HUDEP-2 (cell line): ENCODE measurements around the gene PROM1.

ENCODE experiments used
- DNase-seq, 76 experiments: peaks; one replicate each; lab custom pipeline; 2025; ENCODE audit not compliant: unreplicated experiment in 76 of 76; lab: John Stamatoyannopoulos, UW

PROM1 gene

GRCh38 chr4:16110199-16110598 is 26.4 kb upstream of the PROM1 start:
- no peak for DNase-seq

- DNase-seq: no peak
Observed at GRCh38 chr4:16109256-16109655, 25.4 kb upstream of the PROM1 start.

- DNase-seq: no peak
Observed at GRCh38 chr4:16106956-16107355, 23.1 kb upstream of the PROM1 start.

GRCh38 chr4:16104520-16104919 is 20.7 kb upstream of the PROM1 start:
- no peak for DNase-seq

- no peak for DNase-seq
Observed at GRCh38 chr4:16102356-16102755, 18.5 kb upstream of the PROM1 start.

- no peak for DNase-seq
Observed at GRCh38 chr4:16100833-16101232, 17.0 kb upstream of the PROM1 start.

GRCh38 chr4:16092682-16093319 is 9.0 kb upstream of the PROM1 start:
- DNase-seq: no peak

- no peak for DNase-seq
Observed at GRCh38 chr4:16090096-16090705, 6.4 kb upstream of the PROM1 start.

- DNase-seq: no peak
Observed at GRCh38 chr4:16089156-16089555, 5.3 kb upstream of the PROM1 start.

- DNase-seq: no peak
Observed at GRCh38 chr4:16088601-16089000, 4.8 kb upstream of the PROM1 start.

GRCh38 chr4:16085822-16086221 is 2.0 kb upstream of the PROM1 start:
- DNase-seq: no peak

- peak in 2 of 76 experiments; percentile 2 to 3 for DNase-seq
Observed at GRCh38 chr4:16082426-16083240, 1.2 kb downstream of the PROM1 start.

GRCh38 chr4:16082041-16082425 is 1.8 kb downstream of the PROM1 start:
- DNase-seq: no peak

GRCh38 chr4:16079046-16079445 is 4.8 kb downstream of the PROM1 start:
- no peak for DNase-seq

GRCh38 chr4:16078195-16078760 is 5.5 kb downstream of the PROM1 start:
- DNase-seq: no peak

- no peak for DNase-seq
Observed at GRCh38 chr4:16077786-16078185, 6.0 kb downstream of the PROM1 start.

- no peak for DNase-seq
Observed at GRCh38 chr4:16075975-16076757, 7.7 kb downstream of the PROM1 start.

GRCh38 chr4:16075061-16075460 is 8.8 kb downstream of the PROM1 start:
- no peak for DNase-seq

- DNase-seq: no peak
Observed at GRCh38 chr4:16072168-16072567, 11.7 kb downstream of the PROM1 start.

GRCh38 chr4:16070203-16070602 is 13.6 kb downstream of the PROM1 start:
- no peak for DNase-seq

GRCh38 chr4:16067515-16067914 is 16.3 kb downstream of the PROM1 start:
- peak in 6 of 76 experiments; percentile 2 to 26 (median 8) for DNase-seq
